ENCODE results near the gene SLC24A4.

Gene SLC24A4

DNA sequence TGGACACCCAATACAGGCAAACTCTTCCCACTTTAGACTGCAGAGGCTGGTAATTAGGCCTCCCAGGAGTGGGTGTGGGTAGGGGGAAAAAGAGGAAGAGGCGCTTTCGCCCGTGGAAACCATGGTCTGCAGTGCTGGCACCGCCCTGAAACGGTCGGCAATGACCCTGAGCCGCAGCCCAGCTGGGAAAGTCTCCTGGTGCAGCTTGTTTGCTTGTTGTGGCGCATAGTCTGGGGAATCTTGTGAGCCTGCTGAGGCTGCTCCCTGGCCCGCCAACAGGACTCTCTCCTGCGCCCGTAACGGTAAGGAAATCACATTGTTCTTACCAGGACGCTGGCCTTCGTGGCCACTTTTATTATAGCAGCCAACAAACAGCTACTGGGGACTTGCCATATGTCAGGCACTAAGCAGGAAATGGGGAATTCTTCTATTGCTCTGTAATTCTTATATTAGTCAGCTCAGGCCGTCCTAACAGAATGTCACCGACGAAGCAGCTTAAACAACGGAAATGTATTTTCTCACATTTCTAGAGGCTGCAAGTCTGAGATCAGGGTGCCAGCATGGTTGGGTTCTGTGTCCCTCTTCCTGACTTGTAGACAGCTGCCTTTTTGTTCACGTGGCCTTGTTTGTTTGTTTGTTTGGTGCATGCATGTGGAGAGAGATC, 138.1 kb downstream of the SLC24A4 start:
- no peak for DNase-seq

DNA sequence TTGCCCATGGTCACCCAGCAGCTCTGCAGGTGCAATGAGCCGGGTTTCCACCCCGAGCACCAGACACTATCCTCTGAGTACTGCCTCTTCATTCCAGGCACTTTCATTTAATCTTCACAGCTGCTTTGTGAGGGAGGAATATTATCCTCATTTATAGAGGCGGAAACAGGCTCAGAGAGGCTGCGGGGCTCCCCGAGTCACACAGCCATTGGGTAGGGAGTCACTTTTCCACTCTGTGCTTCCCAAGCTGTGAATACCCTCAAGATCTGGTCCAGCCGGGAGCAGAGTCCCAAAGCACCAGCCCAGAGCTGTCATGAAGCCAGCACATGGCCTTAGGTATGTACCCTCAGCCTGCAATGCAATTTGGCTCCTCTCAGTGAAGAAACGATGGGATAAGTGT, 138.9 kb downstream of the SLC24A4 start:
- DNase-seq: no peak

- no peak for DNase-seq
These were observed 139.6 kb downstream of the SLC24A4 start for GRCh38 chr14:92462568-92462967.

DNA sequence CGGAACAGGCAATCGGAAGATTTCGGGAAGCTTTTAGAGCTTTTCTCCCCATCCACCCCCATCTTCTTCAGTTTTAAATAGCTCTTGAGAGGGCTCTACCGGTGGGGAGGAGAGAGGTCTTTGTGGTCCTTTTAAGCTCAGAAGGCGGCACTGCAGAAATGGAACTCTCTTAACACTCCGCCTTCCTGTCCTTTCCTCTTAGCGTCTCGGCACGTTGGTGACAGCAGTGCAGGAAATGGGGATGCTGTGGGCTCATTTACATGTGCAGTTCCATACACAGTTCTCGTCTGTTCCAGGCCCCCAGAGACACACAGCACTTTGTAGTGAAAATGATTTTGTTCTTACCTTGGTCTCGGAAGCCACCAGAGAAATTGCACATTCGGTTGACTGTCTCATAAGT, 140.2 kb downstream of the SLC24A4 start:
- DNase-seq: no peak

DNA sequence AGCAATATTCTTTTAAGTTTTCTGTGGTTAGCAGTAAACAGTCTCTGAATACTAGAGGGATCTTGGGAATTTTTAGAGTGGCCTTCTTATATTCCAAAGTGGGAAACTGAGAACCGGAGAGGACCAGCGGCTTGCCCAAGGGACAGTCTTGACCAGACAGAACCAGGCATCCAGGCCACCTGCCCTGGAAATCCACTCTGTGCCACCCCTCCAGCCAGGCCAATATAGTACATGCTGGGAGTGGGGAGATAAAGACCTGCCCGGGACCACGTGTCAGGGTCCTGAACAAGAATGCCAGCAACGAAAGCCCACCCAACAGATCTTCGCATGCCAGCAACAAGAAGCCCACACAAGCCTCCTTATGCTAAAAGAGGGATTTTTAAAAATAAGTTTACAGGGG, 141.2 kb downstream of the SLC24A4 start:
- no peak for DNase-seq

- no peak for DNase-seq
These were observed 141.8 kb downstream of the SLC24A4 start for GRCh38 chr14:92464716-92465115.

DNA sequence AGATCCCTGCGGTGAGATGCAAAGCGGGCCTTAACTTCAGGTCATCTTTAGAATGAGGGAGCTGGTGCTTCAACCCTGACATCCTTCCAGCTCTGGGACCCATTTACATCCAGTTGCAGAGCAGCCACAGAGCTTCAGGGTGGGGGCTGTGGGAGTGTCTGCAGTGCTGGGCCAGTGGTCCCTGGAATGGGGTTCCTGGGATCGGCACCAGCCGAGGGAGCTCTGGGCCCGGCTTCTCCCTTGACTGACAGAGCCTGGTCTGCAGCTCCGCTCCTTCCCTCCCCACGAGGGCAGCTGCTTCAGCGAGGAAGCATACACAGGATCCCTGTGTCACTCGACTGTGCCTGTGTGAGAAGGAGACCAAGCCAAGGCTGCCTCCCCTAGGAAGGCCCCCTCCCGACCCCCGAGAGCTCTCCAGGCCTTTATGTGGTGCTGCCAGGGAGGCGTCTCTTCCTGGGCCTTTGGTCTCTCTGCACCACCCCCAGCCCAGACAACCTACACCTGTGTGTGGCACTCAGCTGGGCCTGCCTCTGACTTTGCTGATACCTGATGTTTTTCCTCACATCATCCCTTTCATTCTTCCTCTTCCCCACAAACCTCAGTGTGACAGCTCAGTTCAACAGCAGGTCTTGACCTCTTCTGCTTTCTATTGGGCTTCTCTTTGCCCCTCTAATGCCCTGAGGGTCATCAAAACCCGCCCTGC, 142.5 kb downstream of the SLC24A4 start:
- no peak for DNase-seq

DNA sequence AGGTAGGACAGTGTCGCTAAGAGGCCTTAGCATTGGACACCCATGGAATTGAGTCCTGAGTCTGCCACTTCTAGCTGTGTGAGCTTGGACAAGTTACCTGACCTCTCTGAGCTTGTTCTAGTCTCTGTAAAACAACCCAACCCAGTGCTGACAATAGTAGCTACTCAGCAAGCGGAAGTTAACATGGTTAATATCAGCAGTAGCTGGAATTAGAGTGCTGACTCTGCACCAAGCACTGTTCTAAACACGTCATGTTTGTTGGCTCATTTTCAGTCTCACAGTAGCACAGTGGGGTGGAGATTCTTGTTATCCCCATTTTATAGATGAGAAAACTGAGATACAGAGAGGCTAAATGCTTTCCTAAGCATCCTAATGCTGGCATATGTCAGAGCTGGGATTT, 143.1 kb downstream of the SLC24A4 start:
- DNase-seq: no peak

DNA sequence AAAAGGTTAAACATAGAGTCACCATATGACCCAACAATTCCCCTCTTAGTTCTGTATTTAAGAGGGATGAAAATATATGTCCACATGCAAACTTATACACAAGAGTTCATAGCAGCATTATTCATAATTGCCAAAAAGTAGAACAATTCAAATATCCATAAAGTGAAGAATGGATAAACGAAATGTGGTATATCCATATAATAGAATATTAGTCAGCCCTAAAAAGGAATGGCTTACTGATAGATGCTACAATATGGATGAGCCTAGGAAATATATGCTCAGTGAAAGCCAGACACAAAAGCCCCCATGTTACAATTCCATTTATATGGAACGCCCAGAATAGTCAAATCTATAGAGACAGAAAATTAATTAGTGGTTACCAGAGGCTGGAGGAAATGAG, 146.6 kb downstream of the SLC24A4 start:
- no peak for DNase-seq

- DNase-seq: no peak
These were observed 147.2 kb downstream of the SLC24A4 start for GRCh38 chr14:92470215-92470614.

DNA sequence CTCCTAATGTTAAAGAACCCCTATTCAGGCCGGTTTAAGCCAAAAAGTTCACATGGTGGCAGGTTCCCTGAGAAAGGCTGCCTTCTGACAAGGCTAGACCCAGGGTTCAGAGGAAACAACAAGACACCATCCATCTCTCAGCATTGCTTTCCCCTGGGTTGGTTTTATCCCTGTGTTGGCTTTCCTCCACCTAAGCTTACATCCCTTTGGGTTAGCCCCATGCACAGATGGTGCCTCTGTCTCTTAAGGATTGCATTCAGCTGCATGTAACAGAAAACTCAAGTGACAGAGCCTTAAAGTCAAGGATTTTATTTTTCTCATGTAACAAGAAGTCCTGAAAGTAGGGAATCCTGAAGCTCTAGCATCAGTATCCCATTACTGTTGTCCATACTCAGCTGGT, 147.8 kb downstream of the SLC24A4 start:
- no peak for DNase-seq

DNA sequence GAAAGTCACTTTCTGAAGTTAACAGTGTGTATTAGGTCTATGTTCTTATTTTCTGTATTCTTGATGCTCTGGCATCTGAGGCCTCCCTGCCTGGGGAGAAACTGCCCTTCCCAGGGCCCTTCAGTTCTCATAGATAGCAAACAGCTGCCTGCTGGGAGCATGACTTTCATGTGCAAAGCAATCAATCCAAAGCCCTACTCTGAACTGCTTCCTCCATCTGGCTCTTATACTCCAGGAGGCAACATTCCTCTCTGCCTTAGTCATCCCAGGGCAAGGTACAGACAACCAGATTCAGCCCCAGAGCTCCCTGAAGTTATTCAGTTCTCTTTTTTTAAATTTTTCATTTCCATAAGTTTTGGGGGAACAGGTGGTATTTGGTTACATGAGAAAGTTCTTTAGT, 149.0 kb downstream of the SLC24A4 start:
- no peak for DNase-seq

GRCh38 chr14:92472860-92473259, 149.9 kb downstream of the SLC24A4 start:
- no peak for DNase-seq

- DNase-seq: no peak
These were observed 150.4 kb downstream of the SLC24A4 start for GRCh38 chr14:92473261-92473968.

GRCh38 chr14:92473969-92474535, 151.1 kb downstream of the SLC24A4 start:
- no peak for DNase-seq

DNA sequence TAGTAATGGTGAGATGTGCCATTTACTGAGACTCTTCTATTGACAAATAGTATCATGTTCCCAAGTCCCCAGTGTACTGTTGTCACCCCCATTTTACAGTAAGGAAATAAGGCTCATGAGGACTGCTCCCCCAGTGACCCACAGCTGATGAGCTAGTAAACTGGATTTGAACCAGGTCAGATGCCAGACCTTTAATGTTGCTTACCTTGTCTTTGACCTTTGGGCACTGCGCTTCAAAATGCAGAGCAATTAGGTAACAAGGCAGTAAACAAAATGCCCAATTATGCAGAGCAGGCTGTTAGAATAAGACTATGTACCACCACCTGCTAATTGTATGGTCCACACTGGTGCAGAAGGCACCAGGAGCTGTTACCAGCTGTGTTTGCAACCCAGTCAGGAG, 152.1 kb downstream of the SLC24A4 start:
- DNase-seq: no peak

- no peak for DNase-seq
These were observed 152.7 kb downstream of the SLC24A4 start for GRCh38 chr14:92475451-92476187.

GRCh38 chr14:92480856-92481255, 157.9 kb downstream of the SLC24A4 start:
- DNase-seq: no peak

DNA sequence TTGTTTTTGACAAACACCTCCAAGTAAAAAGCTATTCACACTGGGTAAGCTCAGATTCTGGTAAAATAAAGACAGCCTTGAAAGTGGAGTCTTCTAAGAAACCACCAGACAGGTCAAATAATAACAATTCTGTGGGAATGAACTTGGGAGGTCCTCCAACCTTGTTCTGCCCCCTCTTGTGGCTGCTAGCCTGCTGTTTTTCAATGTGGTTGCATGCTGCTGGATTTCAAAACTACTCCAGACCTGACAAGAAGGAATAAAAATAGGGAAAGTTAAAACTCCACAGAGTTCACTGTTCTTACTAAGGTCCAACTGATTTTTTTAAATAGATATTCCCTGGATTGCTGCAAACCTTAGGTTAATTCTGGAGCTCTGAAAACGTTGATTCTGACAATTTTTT, 158.4 kb downstream of the SLC24A4 start:
- DNase-seq: no peak

GRCh38 chr14:92481811-92482555, 159.0 kb downstream of the SLC24A4 start:
- DNase-seq: no peak

GRCh38 chr14:92482621-92483319, 159.8 kb downstream of the SLC24A4 start:
- no peak for DNase-seq

Data from NCI-H1436 (cell line).